ENCODE results near the gene C1QL2. TPM values are rescaled to one million over a fixed set of nuclear protein-coding genes. Genes with fewer than 3 reads are reported as not detected.

C1QL2 gene
- total and polyA plus RNA-seq, 2 experiments from 2014 or later, result 0.69 to 0.87 TPM

DNA sequence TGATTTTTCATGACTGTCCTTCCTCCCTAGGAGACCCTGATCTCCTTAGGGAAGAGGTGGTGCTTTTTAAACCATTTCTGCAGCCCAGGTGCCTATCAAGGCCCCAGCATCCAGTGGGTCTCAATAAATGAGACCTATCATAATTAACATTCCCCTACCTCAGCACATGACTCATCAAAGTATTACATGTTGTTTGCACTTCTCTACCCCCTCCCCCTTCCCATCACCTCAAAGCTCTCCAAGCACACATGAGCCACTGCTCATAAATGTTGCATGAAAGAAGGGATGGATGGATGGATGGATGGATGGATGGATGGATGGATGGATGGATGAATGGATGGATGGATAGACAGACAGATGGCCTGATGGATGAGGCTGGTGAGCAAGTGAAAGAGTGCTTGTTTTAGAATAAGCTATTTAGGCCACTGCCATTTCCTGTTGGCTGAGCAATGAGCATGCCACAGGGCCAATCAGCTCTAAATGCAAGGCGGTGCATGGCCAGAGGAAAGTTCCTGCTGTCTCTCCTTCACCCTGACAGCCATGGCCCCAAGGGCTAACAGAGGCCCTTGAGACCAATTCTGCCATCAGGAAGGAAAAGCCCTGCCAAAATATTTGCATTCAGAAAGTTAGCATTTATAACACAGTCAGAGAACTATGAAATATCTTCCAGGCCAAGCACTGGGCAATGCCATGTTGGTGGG, 44.2 kb upstream of the C1QL2 start:
- no peaks in the 10 kb centered on the region for H3K9me2 ChIP-seq (ENCODE audit: insufficient read depth)
- Mint-ChIP-seq H3K36me3 (ENCODE audit: low read depth) (no peaks in the 10 kb centered on the region), H3K9me3 (no peaks in the 10 kb centered on the region), H3K4me1 (peaks cover 5% of the 10 kb centered on the region; the same call in 2 of the 3 replicates), H3K27ac (no peak overlapping the region), H3K4me3 (no peak overlapping the region), H3K27me3 (ENCODE audit: insufficient read depth, low read depth, poor library complexity) (peaks cover 12% of the 10 kb centered on the region)
- H3K27me3 ChIP-seq (ENCODE audit: insufficient read depth), result no peaks in the 10 kb centered on the region
- no peaks in the 10 kb centered on the region for H3K79me2 ChIP-seq (replicated peaks; ENCODE audit: insufficient read depth)
- no peaks in the 10 kb centered on the region for H4K20me1 ChIP-seq (replicated peaks; ENCODE audit: insufficient read depth)
- no peaks in the 10 kb centered on the region for H3F3A ChIP-seq (replicated peaks; ENCODE audit: low read depth)
- H2AFZ ChIP-seq, result no peak overlapping the region
- DNase-seq (ENCODE audit: low spot score) (no peak), ATAC-seq (no peak)
- H3K27ac ChIP-seq (ENCODE audit: low read depth), result no peak overlapping the region
- peaks cover under 1% of the 10 kb centered on the region for H3K4me1 ChIP-seq (ENCODE audit: insufficient read depth)
- no peak overlapping the region for H3K4me3 ChIP-seq
- no peak overlapping the region for H3K4me2 ChIP-seq
- no peaks in the 10 kb centered on the region for H3K36me3 ChIP-seq (ENCODE audit: insufficient read depth)
- no peak for TF ChIP-seq POLR2AphosphoS5 (IDR thresholded peaks at IDR 0.05; ENCODE audit: low read depth)
- TF ChIP-seq CREB1 (CRISPR knock-in tag; IDR thresholded peaks at IDR 0.05; ENCODE audit: low read depth), result no peak
- no peak for TF ChIP-seq EZH2phosphoT487 (IDR thresholded peaks at IDR 0.05; ENCODE audit: unreplicated experiment)
- TF ChIP-seq STAT1 (IDR thresholded peaks at IDR 0.05; ENCODE audit: unreplicated experiment), result no peak
- no peak for TF ChIP-seq EZH2 (IDR thresholded peaks at IDR 0.05; ENCODE audit: low read depth, unreplicated experiment)
- TF ChIP-seq, protein P1, sequence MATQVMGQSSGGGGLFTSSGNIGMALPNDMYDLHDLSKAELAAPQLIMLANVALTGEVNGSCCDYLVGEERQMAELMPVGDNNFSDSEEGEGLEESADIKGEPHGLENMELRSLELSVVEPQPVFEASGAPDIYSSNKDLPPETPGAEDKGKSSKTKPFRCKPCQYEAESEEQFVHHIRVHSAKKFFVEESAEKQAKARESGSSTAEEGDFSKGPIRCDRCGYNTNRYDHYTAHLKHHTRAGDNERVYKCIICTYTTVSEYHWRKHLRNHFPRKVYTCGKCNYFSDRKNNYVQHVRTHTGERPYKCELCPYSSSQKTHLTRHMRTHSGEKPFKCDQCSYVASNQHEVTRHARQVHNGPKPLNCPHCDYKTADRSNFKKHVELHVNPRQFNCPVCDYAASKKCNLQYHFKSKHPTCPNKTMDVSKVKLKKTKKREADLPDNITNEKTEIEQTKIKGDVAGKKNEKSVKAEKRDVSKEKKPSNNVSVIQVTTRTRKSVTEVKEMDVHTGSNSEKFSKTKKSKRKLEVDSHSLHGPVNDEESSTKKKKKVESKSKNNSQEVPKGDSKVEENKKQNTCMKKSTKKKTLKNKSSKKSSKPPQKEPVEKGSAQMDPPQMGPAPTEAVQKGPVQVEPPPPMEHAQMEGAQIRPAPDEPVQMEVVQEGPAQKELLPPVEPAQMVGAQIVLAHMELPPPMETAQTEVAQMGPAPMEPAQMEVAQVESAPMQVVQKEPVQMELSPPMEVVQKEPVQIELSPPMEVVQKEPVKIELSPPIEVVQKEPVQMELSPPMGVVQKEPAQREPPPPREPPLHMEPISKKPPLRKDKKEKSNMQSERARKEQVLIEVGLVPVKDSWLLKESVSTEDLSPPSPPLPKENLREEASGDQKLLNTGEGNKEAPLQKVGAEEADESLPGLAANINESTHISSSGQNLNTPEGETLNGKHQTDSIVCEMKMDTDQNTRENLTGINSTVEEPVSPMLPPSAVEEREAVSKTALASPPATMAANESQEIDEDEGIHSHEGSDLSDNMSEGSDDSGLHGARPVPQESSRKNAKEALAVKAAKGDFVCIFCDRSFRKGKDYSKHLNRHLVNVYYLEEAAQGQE (IDR thresholded peaks at IDR 0.05; ENCODE audit: unreplicated experiment), result no peak
- no peak for TF ChIP-seq ZNF331 (CRISPR knock-in tag; IDR thresholded peaks at IDR 0.05; ENCODE audit: low read depth)
- TF ChIP-seq JUNB (IDR thresholded peaks at IDR 0.05; ENCODE audit: unreplicated experiment), result no peak
- TF ChIP-seq ZNF114 (CRISPR knock-in tag; IDR thresholded peaks at IDR 0.05), result no peak
- TF ChIP-seq, protein P2, sequence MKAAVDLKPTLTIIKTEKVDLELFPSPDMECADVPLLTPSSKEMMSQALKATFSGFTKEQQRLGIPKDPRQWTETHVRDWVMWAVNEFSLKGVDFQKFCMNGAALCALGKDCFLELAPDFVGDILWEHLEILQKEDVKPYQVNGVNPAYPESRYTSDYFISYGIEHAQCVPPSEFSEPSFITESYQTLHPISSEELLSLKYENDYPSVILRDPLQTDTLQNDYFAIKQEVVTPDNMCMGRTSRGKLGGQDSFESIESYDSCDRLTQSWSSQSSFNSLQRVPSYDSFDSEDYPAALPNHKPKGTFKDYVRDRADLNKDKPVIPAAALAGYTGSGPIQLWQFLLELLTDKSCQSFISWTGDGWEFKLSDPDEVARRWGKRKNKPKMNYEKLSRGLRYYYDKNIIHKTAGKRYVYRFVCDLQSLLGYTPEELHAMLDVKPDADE (IDR thresholded peaks at IDR 0.05), result no peak
- TF ChIP-seq, protein P3, sequence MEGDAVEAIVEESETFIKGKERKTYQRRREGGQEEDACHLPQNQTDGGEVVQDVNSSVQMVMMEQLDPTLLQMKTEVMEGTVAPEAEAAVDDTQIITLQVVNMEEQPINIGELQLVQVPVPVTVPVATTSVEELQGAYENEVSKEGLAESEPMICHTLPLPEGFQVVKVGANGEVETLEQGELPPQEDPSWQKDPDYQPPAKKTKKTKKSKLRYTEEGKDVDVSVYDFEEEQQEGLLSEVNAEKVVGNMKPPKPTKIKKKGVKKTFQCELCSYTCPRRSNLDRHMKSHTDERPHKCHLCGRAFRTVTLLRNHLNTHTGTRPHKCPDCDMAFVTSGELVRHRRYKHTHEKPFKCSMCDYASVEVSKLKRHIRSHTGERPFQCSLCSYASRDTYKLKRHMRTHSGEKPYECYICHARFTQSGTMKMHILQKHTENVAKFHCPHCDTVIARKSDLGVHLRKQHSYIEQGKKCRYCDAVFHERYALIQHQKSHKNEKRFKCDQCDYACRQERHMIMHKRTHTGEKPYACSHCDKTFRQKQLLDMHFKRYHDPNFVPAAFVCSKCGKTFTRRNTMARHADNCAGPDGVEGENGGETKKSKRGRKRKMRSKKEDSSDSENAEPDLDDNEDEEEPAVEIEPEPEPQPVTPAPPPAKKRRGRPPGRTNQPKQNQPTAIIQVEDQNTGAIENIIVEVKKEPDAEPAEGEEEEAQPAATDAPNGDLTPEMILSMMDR (conservative IDR thresholded peaks at IDR 0.05; ENCODE audit: low read depth in 2 of 2), result no peak

All from GM23338 (cell line).